NCI-H187 (cell line): ENCODE results near the gene SLC41A2.
"Not testable (repeated sequence)": the region's sequence is repeated elsewhere in the genome, so short reads cannot be mapped to it uniquely, and the experiment has no call there.

Experiments used
- DNase-seq, 2 experiments: peaks; one replicate each; lab custom pipeline; 2025; lab: John Stamatoyannopoulos, UW

Gene SLC41A2

GRCh38 chr12:104964167-104964855 is 6.2 kb upstream of the SLC41A2 start:
- no peak for DNase-seq

GRCh38 chr12:104963757-104964156 is 5.7 kb upstream of the SLC41A2 start:
- DNase-seq, result no peak

DNA sequence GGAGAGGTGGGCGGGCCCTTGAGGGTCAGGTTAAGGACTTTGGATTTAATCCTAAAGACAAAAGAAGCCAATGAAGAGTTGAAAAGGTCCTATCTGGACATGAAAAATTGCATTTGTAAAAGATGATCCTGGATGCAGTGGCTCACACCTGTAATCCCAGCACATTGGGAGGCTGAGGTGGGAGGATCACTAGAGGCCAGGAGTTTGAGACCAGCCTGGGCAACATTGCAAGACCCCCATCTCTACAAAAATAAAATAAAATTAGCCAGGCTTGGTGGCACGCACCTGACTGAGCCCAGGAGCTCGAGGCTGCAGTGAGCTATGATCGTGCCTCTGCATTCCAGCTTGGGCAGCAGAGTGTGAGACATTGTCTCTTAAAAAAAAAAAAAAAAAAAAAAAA is 2.4 kb upstream of the SLC41A2 start:
- no peak for DNase-seq

GRCh38 chr12:104959335-104959841 is 1.3 kb upstream of the SLC41A2 start:
- DNase-seq, result no peak

DNA sequence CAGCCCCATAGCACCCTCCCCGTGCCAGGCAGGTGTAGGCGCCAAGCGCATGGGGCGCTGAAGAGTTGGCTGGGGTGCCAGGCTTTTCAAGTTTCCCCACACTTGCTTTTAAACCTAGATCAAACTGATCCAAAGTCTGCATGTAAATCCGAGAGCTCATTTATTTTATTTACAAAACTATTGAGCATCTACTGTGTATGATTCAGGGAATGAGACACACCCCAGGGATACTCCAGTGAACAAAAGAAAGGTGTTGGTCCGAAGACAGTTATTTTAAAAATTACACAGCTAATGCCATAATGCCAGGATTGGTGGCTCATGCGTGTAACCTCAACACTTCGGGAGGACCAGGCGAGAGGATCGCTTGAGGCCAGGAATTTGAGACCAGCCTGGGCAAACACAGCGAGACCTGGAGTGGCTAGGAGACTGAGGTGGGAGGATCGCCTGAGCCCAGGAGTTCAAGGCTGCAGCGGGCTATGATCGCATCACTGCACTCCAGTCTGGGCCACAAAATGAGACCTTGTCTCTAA is 780 bp upstream of the SLC41A2 start:
- no peak for DNase-seq

DNA sequence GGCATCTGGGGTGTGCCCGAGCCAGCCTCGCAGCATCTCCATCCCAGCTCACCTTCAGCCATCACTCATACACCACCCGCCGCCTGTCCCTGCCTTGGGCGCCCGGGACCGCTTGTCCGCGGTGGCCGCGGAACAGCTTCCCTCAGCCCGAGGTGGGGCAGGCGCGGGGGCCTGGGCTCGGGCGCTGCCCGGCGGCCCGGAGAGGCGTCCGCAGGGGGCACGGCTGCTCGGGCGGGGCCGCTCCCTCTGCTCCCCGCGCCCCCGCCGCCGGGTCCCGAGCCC is 430 bp downstream of the SLC41A2 start:
- DNase-seq, result peak in 1 of 2 experiments; percentile 27

- DNase-seq, result no peak
Observed at GRCh38 chr12:104956870-104957718, 996 bp downstream of the SLC41A2 start.

GRCh38 chr12:104955703-104956102 is 2.4 kb downstream of the SLC41A2 start:
- no peak for DNase-seq

- DNase-seq, result no peak
Observed at GRCh38 chr12:104953323-104953722, 4.8 kb downstream of the SLC41A2 start.

DNA sequence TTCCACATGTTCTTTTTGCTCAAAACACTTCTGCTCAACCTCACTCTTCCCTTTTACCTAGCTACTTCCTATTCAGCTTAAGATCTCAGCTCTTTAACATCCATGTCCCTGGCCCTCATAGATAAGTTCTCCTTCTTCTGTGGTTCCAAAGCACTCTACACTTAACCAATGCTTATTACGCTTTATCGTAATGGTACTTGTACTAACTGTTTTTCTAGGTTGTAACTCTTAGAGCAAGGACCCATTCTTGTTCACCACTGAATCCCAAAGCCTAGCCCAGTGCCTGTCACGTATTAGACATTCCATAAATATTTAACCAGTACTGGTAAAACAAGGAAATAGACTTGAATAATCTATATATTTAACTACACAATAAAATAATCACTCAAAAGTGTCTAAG is 5.3 kb downstream of the SLC41A2 start:
- no peak for DNase-seq

- DNase-seq, result no peak
Observed at GRCh38 chr12:104951759-104952509, 6.2 kb downstream of the SLC41A2 start.

- DNase-seq, result not testable (repeated sequence)
Observed at GRCh38 chr12:104948716-104949115, 9.4 kb downstream of the SLC41A2 start.

- no peak for DNase-seq
Observed at GRCh38 chr12:104944252-104944651, 13.8 kb downstream of the SLC41A2 start.

DNA sequence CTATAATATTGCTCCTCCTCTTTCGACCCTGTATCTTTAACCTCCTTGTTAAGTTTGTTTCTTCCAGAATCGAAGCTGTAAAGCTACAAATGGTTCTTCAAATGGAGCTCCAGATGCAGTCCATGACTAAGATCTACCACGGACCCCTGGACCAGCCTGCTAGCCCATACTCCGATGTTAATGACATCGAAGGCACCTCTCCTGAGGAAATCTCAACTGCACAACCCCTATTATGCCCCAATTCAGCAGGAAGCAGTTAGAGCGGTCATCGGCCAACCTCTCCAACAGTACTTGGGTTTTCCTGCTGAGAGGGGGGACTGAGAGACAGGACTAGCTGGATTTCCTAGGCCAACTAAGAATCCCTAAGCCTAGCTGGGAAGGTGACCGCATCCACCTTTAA is 14.7 kb downstream of the SLC41A2 start:
- not testable (repeated sequence) for DNase-seq

GRCh38 chr12:104942075-104942474 is 16.0 kb downstream of the SLC41A2 start:
- DNase-seq, result no peak

- DNase-seq, result no peak
Observed at GRCh38 chr12:104941454-104941853, 16.6 kb downstream of the SLC41A2 start.

GRCh38 chr12:104939089-104939488 is 19.0 kb downstream of the SLC41A2 start:
- DNase-seq, result no peak

DNA sequence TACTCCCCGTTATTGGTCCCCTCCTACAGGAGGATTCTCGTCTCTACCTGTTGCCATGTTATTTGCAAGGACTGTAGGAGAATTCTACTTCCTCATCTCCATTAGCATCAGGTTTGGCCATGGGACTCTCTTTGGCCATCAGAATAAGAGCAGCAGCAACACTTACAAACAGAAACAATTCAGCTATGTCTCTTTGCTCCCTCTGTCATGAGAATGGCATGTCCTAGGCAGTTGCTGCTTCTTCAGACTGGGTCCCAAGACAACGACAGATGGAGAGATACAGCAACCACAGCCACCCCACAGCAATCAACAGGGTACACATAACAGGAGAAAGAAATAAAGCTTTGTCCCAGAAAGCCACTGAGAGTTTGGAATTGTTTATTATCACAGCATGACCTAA is 19.7 kb downstream of the SLC41A2 start:
- DNase-seq, result no peak

DNA sequence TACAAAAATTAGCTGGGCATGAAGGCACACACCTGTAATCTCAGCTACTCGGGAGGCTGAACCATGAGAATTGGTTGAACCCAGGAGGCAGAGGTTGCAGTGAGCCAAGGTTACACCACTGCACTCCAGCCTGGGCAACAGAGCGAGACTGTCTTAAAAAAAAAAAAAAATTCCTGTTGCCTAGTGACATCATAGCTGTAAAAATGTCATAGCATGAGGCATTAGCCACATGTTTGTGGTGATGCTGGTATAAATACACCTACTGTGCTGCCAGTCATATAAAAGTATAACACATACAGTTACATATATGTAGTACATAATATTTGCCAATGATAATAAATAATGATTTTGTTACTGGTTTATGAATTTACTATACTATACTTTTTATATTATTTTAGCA is 22.2 kb downstream of the SLC41A2 start:
- no peak for DNase-seq

DNA sequence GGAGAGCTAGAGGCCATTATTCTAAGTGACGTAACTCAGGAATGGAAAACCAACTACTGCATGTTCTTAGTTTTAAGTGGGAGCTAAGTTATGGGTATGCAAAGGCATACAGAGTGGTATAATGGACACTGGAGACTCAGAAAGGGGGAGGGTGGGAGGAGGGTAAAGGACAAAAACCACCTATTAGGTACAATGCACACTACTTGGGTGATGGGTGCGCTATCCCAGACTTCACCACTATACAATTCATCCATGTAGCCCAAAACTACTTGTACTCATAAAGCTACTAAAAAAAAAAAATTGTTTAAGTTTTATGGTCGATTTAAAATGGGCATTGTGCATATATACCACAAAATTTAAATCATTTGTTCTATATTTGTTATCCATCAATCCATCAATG is 24.3 kb downstream of the SLC41A2 start:
- no peak for DNase-seq

GRCh38 chr12:104933128-104933527 is 25.0 kb downstream of the SLC41A2 start:
- DNase-seq, result no peak
